Ishikawa (cell line): Measurements from ENCODE around the gene ANXA10.

Experiments used
- CREB1 ChIP-seq: IDR thresholded peaks from 2 replicates; pipeline ENCODE4 v1.6.1; 2012; ENCODE audit warnings: low read depth
- EP300 ChIP-seq: IDR thresholded peaks from 2 replicates; pipeline ENCODE4 v1.6.1; 2012; ENCODE audit warnings: borderline replicate concordance
- FOXM1 ChIP-seq: IDR thresholded peaks from 2 replicates; pipeline ENCODE4 v1.6.1; 2012; ENCODE audit warnings: low read depth, borderline replicate concordance
- MAX ChIP-seq: IDR thresholded peaks from 2 replicates; pipeline ENCODE4 v1.6.1; 2012
- RAD21 ChIP-seq: IDR thresholded peaks from 2 replicates; pipeline ENCODE4 v1.6.1; 2012; ENCODE audit warnings: low read depth
- TAF1 ChIP-seq: IDR thresholded peaks from 2 replicates; pipeline ENCODE4 v1.6.1; 2012; ENCODE audit warnings: low read depth, mild to moderate bottlenecking
- TEAD4 ChIP-seq: IDR thresholded peaks from 2 replicates; pipeline ENCODE4 v1.6.1; 2012
- USF1 ChIP-seq: IDR thresholded peaks from 2 replicates; pipeline ENCODE4 v1.6.1; 2012
- YY1 ChIP-seq: IDR thresholded peaks from 2 replicates; pipeline ENCODE4 v1.6.1; 2012; ENCODE audit warnings: low read depth

GRCh38 chr4:168128601-168129000, 36.3 kb downstream of the ANXA10 start:
- TF ChIP-seq TEAD4 (no peak), RAD21 (no peak), EP300 (no peak), CREB1 (no peak), TAF1 (no peak), YY1 (no peak), MAX (no peak), USF1 (no peak), FOXM1 (no peak)
